Ovary (tissue), 9 donors: ENCODE results near the gene ADAMTS2. TPM values are rescaled to one million over a fixed set of nuclear protein-coding genes. Genes with fewer than 3 reads are reported as not detected.

ENCODE experiments used
- DNase-seq, 5 donors: peaks; one replicate each; pipeline ENCODE4 v3.0.0-alpha.2; 2019 to 2020
- H3K27ac ChIP-seq, 2 donors: fragments of 200-600 bp; one replicate each; pipeline versions ENCODE4 v1.5.1 to v1.8.0; 2019 to 2022
- H3K27me3 ChIP-seq: fragments of 200-600 bp; one replicate; pipeline ENCODE4 v1.8.0; 2022
- H3K36me3 ChIP-seq: fragments of 200-600 bp; sonication (generic); one replicate; pipeline ENCODE4 v1.5.1; 2019
- H3K4me1 ChIP-seq: one replicate; pipeline ENCODE4 v1.8.1; 2013; ENCODE audit warnings: mild to moderate bottlenecking, moderate library complexity; ENCODE audit not compliant: insufficient read depth
- H3K4me3 ChIP-seq: fragments of 200-600 bp; sonication (generic); one replicate; pipeline ENCODE4 v1.5.1; 2017
- H3K9me3 ChIP-seq, 2 donors: fragments of 200-600 bp in 1 of 2; sonication (generic) in 1 of 2; one replicate each; pipeline versions ENCODE4 v1.5.1 to v1.8.1; 2013 to 2019; ENCODE audit warnings: mild to moderate bottlenecking in 1 of 2, moderate library complexity in 1 of 2
- CTCF ChIP-seq, 3 donors: fragments of 450-650 bp in 2 of 3; fragments of 200-600 bp in 1 of 3; IDR thresholded peaks; one replicate each; pipeline versions ENCODE4 v1.5.1 to v1.8.0; 2016 to 2022; ENCODE audit warnings: antibody characterized with exemption in 3 of 3, mild to moderate bottlenecking in 1 of 3
- EP300 ChIP-seq: sonication (generic); formaldehyde crosslinking; IDR thresholded peaks from one replicate; pipeline ENCODE4 v1.6.1; 2017; ENCODE audit warnings: antibody characterized with exemption
- POLR2A ChIP-seq: fragments of 450-650 bp; IDR thresholded peaks from one replicate; pipeline ENCODE4 v1.6.1; 2017; ENCODE audit warnings: antibody characterized with exemption, mild to moderate bottlenecking, moderate library complexity
- WGBS, 3 donors: extraction: QIAGEN DNeasy Blood & Tissue Kit in 1 of 3; methylation state at CpG; one replicate each; pipeline versions ENCODE4 v1.1.5 to v1.1.7; 2013 to 2017; 5-methylcytosine and 5-hydroxymethylcytosine counted together
- intact Hi-C, 4 donors: fragments of 100-400 bp; cut with DNase I; formaldehyde crosslinking; loops; one replicate each; pipeline versions ENCODE4 v1.11.0 to v1.15.1; 2022 to 2023
- polyA plus RNA-seq, 2 donors: library from polyadenylated mRNA; stranded (reverse); fragments of 200-250 nt in 1 of 2; fragments of 350-450 nt in 1 of 2; fragmentation: Illumina TruSeq in 1 of 2; extraction: RNeasy Lipid Tissue Mini Kit (QIAGEN cat#74804) in 1 of 2; gene quantifications; one replicate each; pipeline ENCODE4 v1.2.3, GENCODE V29; 2013 to 2014
- total RNA-seq, 7 donors: library from RNA; depleted of rRNA in 2 of 7; stranded (reverse); fragments of >200 nt in 2 of 7; fragmentation: NEBNext Ultra II Directional in 3 of 7; extraction: Animal tissue kit (Norgen Biotek cat#: 25700) in 3 of 7; gene quantifications; one replicate each; pipeline versions ENCODE4 v1.1.0 to v1.2.4, GENCODE V29; 2016 to 2023
- donor health status: DM: no; HTN: no; CAD: no; lungs with moderate emphysema.
- donor health status: DM: no; HTN: no; CAD: no.
- donor health status: Bipolar disorder and iron deficiency.
- donor health status: DM: yes; HTN: yes; CAD: no.
- donor health status: DM: no; HTN: no; CAD: no.
- donor health status: DM: yes; HTN: yes; CAD: no.

ADAMTS2 gene
- total and polyA plus RNA-seq, 9 donors = 7.9 to 31.8 (median 11.5) TPM

DNA sequence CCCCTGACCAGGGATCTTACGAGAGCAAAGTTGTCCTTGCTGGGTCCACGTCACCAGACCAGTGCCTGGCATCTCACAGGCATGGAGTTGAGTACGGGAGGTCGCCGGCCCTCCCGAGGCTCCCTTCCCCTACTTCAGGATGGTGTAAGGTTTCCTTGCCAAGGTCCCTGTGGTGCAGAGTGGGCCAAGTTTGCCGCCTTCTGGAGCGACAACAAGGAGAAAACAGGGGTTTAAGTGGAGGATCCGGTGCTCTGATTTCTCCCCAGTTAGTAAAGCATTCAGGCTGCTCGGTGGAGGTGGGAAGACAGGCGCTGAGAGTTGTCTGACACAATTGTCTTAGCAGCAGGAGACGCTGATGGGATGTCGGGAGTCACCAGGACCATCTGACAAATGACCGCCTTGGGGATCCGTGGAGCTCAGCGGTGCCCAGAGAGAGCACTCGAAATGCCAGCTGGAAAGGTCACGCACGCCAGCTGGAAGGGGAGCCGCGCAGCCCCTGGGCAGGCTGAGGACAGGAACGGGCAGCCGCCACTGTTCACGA is 37.3 kb downstream of the ADAMTS2 start:
- peak in 2 of 5 donors; percentile 10 to 29 for DNase-seq
- no peak for TF ChIP-seq CTCF (IDR thresholded peaks at IDR 0.05)
- TF ChIP-seq EP300 = no peak
- no peak for TF ChIP-seq POLR2A
- H3K4me3 ChIP-seq = no peak overlapping the region
- no peaks in the 10 kb centered on the region for H3K9me3 ChIP-seq
- H3K27me3 ChIP-seq = no peaks in the 10 kb centered on the region
- no peak overlapping the region for H3K27ac ChIP-seq
- no peaks in the 10 kb centered on the region for H3K4me1 ChIP-seq
- intact Hi-C loops = no loop called here
- H3K36me3 ChIP-seq = no peaks in the 10 kb centered on the region
- WGBS, 3 donors = 90 to 94% (median 92%) methylated on average over 24 of the region's 24 CpGs

DNA sequence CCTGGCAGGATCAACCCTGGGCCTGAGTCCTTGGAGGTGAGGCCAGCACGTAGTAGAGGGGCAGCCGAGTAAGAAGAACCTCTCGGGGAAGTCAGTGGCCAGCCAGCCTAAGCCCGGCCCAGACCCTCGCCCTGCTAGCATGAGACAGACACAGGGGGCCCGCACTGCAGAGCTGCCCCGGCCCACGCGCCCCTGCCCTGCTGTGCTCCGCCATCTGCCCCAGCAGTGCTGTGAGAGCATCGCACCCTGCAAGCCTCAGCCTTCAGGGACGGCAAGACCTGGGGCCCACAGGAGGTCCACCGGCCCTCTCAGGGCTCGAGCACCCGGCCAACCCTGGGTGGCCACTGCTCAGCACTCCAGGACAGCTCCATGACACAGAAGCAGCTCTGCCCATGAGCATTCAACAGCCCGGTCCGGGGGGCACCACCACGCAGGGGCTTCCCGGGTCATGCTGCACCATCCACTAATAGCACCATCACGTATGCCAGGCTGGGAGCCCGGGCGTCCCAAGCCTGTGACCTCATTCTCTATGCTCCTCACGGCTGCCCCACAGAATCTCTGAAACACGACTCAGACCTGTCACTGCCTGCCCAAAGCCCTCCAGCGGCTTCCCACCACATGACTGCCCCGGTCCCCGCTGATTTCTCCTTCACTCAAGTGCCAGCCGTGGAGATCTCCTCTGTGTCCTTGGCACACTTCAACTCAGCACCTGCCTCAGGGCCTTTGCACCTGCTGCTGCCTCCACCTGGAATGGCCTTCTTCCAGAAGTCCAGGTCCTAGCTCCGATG is 38.1 kb downstream of the ADAMTS2 start:
- DNase-seq = peak in 2 of 5 donors; percentile 9 to 27
- H3K9me3 ChIP-seq = no peaks in the 10 kb centered on the region
- intact Hi-C loops = no loop called here
- no peaks in the 10 kb centered on the region for H3K27me3 ChIP-seq
- no peak for TF ChIP-seq POLR2A
- TF ChIP-seq EP300 = no peak
- TF ChIP-seq CTCF (IDR thresholded peaks at IDR 0.05) = no peak
- WGBS, 3 donors = 88 to 94% (median 89%) methylated on average over 22 to 29 of the region's 29 CpGs
- H3K36me3 ChIP-seq = no peaks in the 10 kb centered on the region
- H3K4me1 ChIP-seq = no peaks in the 10 kb centered on the region
- H3K27ac ChIP-seq = no peak overlapping the region
- no peak overlapping the region for H3K4me3 ChIP-seq

GRCh38 chr5:179306191-179307012 is 38.9 kb downstream of the ADAMTS2 start:
- Histone ChIP-seq H3K27me3 (no peaks in the 10 kb centered on the region), H3K4me3 (no peak overlapping the region), H3K36me3 (no peaks in the 10 kb centered on the region), H3K27ac (no peak overlapping the region), H3K9me3 (no peaks in the 10 kb centered on the region), H3K4me1 (peaks cover 3% of the 10 kb centered on the region)
- 84 to 88% (median 85%) methylated on average over 7 of the region's 7 CpGs for WGBS, 3 donors
- TF ChIP-seq CTCF (IDR thresholded peaks at IDR 0.05) (no peak), POLR2A (no peak), EP300 (no peak)
- intact Hi-C loops = no loop called here
- no peak for DNase-seq

GRCh38 chr5:179304871-179305270 is 40.4 kb downstream of the ADAMTS2 start:
- no peaks in the 10 kb centered on the region for H3K36me3 ChIP-seq
- DNase-seq = no peak
- no peak overlapping the region for H3K27ac ChIP-seq
- 57 to 84% (median 67%) methylated on average over 1 of the region's 1 CpG for WGBS, 3 donors
- TF ChIP-seq EP300 = no peak
- intact Hi-C loops = no loop called here
- H3K4me3 ChIP-seq = no peak overlapping the region
- peaks cover 5% of the 10 kb centered on the region for H3K4me1 ChIP-seq
- no peaks in the 10 kb centered on the region for H3K9me3 ChIP-seq
- H3K27me3 ChIP-seq = no peaks in the 10 kb centered on the region
